Keratinocyte (primary cell): ENCODE data around the gene SERPIND1. TPM values are rescaled to one million over a fixed set of nuclear protein-coding genes. Genes with fewer than 3 reads are reported as not detected.

Source experiments
- DNase-seq: peaks from one replicate; pipeline ENCODE4 v3.0.0-alpha.2; 2011; ENCODE audit warnings: low read depth, missing footprints, low spot score
- FAIRE-seq: peaks from 2 replicates; lab custom pipeline; 2011; peaks lifted over from hg19 to GRCh38; lab: Jason Lieb, UNC
- H2AFZ ChIP-seq: 2 replicates; pipeline ENCODE4 v1.6.0; 2012; ENCODE audit warnings: low read length, control low read depth, inconsistent platforms; ENCODE audit not compliant: control insufficient read depth
- H3K27ac ChIP-seq: 2 replicates; pipeline ENCODE4 v1.5.1; 2011; ENCODE audit warnings: low read length; ENCODE audit not compliant: control insufficient read depth, insufficient read depth
- H3K27me3 ChIP-seq: 3 replicates; pipeline ENCODE4 v1.6.0; 2011; ENCODE audit warnings: low read length; ENCODE audit not compliant: control insufficient read depth, insufficient read depth; ENCODE audit errors: extremely low read depth
- H3K36me3 ChIP-seq, 2 experiments: 2 replicates in 1 of 2; 3 replicates in 1 of 2; pipeline ENCODE4 v1.5.1; 2011; ENCODE audit warnings: low read length in 2 of 2, mild to moderate bottlenecking in 1 of 2; ENCODE audit not compliant: control insufficient read depth in 2 of 2, insufficient read depth in 2 of 2; ENCODE audit errors: extremely low read depth in 1 of 2
- H3K4me1 ChIP-seq: 3 replicates; pipeline ENCODE4 v1.5.1; 2011; ENCODE audit warnings: low read length; ENCODE audit not compliant: control insufficient read depth, insufficient read depth; ENCODE audit errors: extremely low read depth
- H3K4me2 ChIP-seq: 3 replicates; pipeline ENCODE4 v1.6.0; 2011; ENCODE audit warnings: low read depth, low read length; ENCODE audit not compliant: control insufficient read depth, insufficient read depth; ENCODE audit errors: extremely low read depth
- H3K4me3 ChIP-seq, 3 experiments: fragments of 200-600 bp in 1 of 3; sonication (generic) in 1 of 3; 2 replicates in 2 of 3; 3 replicates in 1 of 3; pipeline ENCODE4 v1.5.1; 2011 to 2016; ENCODE audit warnings: low read length in 3 of 3, mild to moderate bottlenecking in 3 of 3, control low read depth in 2 of 3, inconsistent platforms in 1 of 3, low read depth in 1 of 3, mixed read lengths in 1 of 3, mixed run types in 1 of 3, moderate library complexity in 1 of 3; ENCODE audit not compliant: control insufficient read depth in 2 of 3, insufficient read depth in 2 of 3; ENCODE audit errors: extremely low read depth in 1 of 3
- H3K79me2 ChIP-seq: 2 replicates; pipeline ENCODE4 v1.6.0; 2012; ENCODE audit warnings: low read length; ENCODE audit not compliant: control insufficient read depth, insufficient read depth
- H3K9ac ChIP-seq: 3 replicates; pipeline ENCODE4 v1.6.0; 2011; ENCODE audit warnings: low read length; ENCODE audit not compliant: control insufficient read depth, insufficient read depth; ENCODE audit errors: extremely low read depth
- H3K9me1 ChIP-seq: 3 replicates; pipeline ENCODE4 v1.6.0; 2011; ENCODE audit warnings: low read length; ENCODE audit not compliant: control insufficient read depth, insufficient read depth; ENCODE audit errors: extremely low read depth
- H3K9me3 ChIP-seq: 2 replicates; pipeline ENCODE4 v1.5.1; 2012; ENCODE audit warnings: low read depth, low read length; ENCODE audit not compliant: control insufficient read depth
- H4K20me1 ChIP-seq: 3 replicates; pipeline ENCODE4 v1.6.0; 2011; ENCODE audit warnings: low read length; ENCODE audit not compliant: control insufficient read depth, insufficient read depth; ENCODE audit errors: extremely low read depth
- EZH2 ChIP-seq: IDR thresholded peaks from one replicate; pipeline ENCODE4 v1.6.1; 2012; ENCODE audit warnings: inconsistent platforms, mild to moderate bottlenecking, low read length, moderate library complexity
- dilution Hi-C: fragments of 300-500 bp; cut with MboI; formaldehyde crosslinking; loops from one replicate; pipeline ENCODE4 v1.7.0; 2020; ENCODE audit warnings: low sequenced_read_pairs; ENCODE audit not compliant: extremely low pct_ligation_motif_present
- polyA plus RNA-seq, 5 experiments: library from polyadenylated mRNA; depleted of rRNA in 3 of 5; stranded (reverse) in 3 of 5; stranded (forward) in 1 of 5; unstranded in 1 of 5; fragments of >200 nt; gene quantifications; 1 replicate in 1 of 5; 2 replicates in 3 of 5; 3 replicates in 1 of 5; pipeline versions ENCODE4 v1.2.1 to v1.2.3, GENCODE V29; 2011 to 2012; ENCODE audit warnings: missing spikeins in 2 of 5, low read depth in 1 of 5, low replicate concordance in 1 of 5
- TF ChIP-seq, protein P1 (sequence below), 3 experiments: IDR thresholded peaks in 1 of 3; conservative IDR thresholded peaks in 1 of 3; optimal IDR thresholded peaks in 1 of 3; 2 replicates in 2 of 3; 3 replicates in 1 of 3; pipeline versions ENCODE3 to v1.5.1; 2011; ENCODE audit warnings: low read length in 3 of 3, mild to moderate bottlenecking in 3 of 3, moderate library complexity in 2 of 3, control low read depth in 1 of 3, inconsistent platforms in 1 of 3; ENCODE audit not compliant: insufficient read depth in 2 of 3; ENCODE audit errors: extremely low read depth in 1 of 3

Gene SERPIND1
- polyA plus RNA-seq, 1 donor (not counting 4 experiments of a cell fraction or from before 2014, with no cell fraction given), result not detected

DNA sequence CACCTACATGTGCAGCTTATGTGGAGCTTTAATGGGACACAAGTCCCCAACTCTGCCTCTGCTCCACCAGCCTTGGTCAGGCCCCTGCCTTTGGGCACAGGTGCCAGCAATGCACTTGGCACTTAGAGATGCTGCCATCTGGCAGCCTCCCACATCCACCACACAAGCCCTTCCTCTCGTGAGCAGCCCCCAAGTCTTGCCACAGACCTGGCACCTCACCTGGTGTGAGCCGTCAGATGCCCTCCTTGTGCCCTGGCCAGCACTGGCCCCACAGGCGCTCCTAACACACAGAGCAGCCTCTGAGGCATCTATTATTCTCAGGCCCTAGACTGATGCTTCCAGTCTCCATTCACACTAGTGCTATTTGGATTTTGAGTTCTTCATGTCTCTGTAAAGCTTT lies 24.5 kb upstream of the SERPIND1 start:
- Histone ChIP-seq H3K4me2 (no peak overlapping the region), H3K27me3 (no peaks in the 10 kb centered on the region), H3K9me1 (peaks cover 3% of the 10 kb centered on the region), H3K36me3 (peaks cover 4 to 6% of the 10 kb centered on the region in 2 experiments), H4K20me1 (peaks cover 10% of the 10 kb centered on the region), H3K9ac (no peak overlapping the region), H3K27ac (no peak overlapping the region), H2AFZ (no peak overlapping the region), H3K4me3 (no peak overlapping the region), H3K4me1 (no peaks in the 10 kb centered on the region), H3K9me3 (no peaks in the 10 kb centered on the region), H3K79me2 (no peaks in the 10 kb centered on the region)
- dilution Hi-C loops, result no loop called here
- no peak for FAIRE-seq
- DNase-seq, result no peak
- no peak for TF ChIP-seq EZH2
- TF ChIP-seq, protein P1, sequence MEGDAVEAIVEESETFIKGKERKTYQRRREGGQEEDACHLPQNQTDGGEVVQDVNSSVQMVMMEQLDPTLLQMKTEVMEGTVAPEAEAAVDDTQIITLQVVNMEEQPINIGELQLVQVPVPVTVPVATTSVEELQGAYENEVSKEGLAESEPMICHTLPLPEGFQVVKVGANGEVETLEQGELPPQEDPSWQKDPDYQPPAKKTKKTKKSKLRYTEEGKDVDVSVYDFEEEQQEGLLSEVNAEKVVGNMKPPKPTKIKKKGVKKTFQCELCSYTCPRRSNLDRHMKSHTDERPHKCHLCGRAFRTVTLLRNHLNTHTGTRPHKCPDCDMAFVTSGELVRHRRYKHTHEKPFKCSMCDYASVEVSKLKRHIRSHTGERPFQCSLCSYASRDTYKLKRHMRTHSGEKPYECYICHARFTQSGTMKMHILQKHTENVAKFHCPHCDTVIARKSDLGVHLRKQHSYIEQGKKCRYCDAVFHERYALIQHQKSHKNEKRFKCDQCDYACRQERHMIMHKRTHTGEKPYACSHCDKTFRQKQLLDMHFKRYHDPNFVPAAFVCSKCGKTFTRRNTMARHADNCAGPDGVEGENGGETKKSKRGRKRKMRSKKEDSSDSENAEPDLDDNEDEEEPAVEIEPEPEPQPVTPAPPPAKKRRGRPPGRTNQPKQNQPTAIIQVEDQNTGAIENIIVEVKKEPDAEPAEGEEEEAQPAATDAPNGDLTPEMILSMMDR (optimal IDR thresholded peaks at IDR 0.05 in 1 of 3, IDR thresholded peaks at IDR 0.05 in 1 of 3, conservative IDR thresholded peaks at IDR 0.05 in 1 of 3; ENCODE audit: extremely low read depth in 1 of 3, insufficient read depth in 2 of 3, low read length in 3 of 3), result no peak

DNA sequence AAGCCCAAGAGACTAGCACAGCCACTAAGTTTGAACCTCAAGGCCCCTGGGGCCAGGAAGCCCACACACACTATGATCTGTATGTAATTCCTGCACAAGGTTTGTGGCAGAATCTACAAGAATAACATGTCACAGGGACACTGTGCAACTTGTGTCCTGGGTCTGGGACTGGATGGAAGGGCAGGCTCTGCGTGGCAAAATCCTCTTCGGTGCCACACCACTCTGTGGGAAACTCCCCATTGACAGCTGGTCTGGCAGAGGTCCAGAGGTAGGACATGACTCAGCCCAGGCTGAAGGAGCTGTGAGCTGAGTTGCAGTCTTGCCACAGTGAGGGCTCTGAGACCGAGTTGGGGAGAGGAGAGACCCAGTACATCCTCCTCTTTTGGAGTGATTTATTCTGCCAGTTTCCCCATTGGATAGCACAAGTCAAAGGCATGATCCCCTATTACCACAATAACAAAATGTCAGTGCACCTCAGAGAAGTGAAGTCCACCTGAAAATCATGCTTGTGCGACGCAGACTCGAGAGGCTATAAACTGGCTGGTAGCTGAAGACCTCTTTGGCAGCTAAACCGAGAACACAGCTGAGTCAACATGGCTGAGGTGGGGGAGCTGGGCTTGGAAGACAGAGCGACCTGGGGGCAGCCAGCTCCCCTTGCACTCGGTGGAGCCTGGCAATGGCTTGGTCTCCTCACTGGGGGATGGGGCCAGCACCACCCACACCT lies 23.3 kb upstream of the SERPIND1 start:
- Histone ChIP-seq H3K9me3 (no peaks in the 10 kb centered on the region), H3K79me2 (no peaks in the 10 kb centered on the region), H3K4me1 (no peaks in the 10 kb centered on the region), H3K9me1 (peaks cover 3% of the 10 kb centered on the region), H3K27me3 (no peaks in the 10 kb centered on the region), H3K9ac (no peak overlapping the region), H3K27ac (no peak overlapping the region), H3K4me2 (no peak overlapping the region), H2AFZ (no peak overlapping the region), H3K36me3 (peaks cover 4 to 5% of the 10 kb centered on the region in 2 experiments), H4K20me1 (peaks cover 10% of the 10 kb centered on the region), H3K4me3 (no peak overlapping the region)
- DNase-seq (peak; percentile 28), FAIRE-seq (peak; percentile 74)
- dilution Hi-C loops, result no loop called here
- no peak for TF ChIP-seq EZH2
- TF ChIP-seq, protein P1 (optimal IDR thresholded peaks at IDR 0.05 in 1 of 3, IDR thresholded peaks at IDR 0.05 in 1 of 3, conservative IDR thresholded peaks at IDR 0.05 in 1 of 3; ENCODE audit: extremely low read depth in 1 of 3, insufficient read depth in 2 of 3, low read length in 3 of 3), result no peak
